ENCODE data around the gene TMEM204.

The TMEM204 gene

DNA sequence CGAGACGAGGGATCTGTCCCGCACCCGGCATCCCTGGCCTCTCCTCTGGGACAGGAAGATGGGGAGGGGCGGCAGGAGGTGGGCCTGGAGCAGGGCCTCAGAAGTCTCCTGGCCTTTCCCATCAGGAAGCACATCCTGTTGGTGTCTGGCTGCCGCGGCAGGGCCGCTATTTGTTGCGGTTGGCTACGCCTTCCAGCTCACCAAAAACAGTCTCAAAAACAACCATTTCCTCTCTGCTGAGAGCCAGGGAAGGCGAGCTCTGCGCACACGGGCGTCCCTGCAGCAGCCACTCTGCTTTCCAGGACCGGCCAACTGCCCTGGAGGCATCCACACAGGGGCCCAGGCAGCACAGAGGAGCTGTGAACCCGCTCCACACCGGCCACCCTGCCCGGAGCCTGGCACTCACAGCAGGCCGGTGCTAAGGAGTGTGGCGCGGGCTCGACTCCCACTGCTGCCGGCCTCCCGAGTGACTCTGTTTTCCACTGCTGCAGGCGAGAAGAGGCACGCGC is at the start of gene TMEM204:
TSS of gene TMEM204 (plus strand) at position 224 of the 509 bp plus-strand sequence. CDS start 610 bp downstream, outside the sequence.
- no peak for DNase-seq (ENCODE audit: low read depth, low spot score)

DNA sequence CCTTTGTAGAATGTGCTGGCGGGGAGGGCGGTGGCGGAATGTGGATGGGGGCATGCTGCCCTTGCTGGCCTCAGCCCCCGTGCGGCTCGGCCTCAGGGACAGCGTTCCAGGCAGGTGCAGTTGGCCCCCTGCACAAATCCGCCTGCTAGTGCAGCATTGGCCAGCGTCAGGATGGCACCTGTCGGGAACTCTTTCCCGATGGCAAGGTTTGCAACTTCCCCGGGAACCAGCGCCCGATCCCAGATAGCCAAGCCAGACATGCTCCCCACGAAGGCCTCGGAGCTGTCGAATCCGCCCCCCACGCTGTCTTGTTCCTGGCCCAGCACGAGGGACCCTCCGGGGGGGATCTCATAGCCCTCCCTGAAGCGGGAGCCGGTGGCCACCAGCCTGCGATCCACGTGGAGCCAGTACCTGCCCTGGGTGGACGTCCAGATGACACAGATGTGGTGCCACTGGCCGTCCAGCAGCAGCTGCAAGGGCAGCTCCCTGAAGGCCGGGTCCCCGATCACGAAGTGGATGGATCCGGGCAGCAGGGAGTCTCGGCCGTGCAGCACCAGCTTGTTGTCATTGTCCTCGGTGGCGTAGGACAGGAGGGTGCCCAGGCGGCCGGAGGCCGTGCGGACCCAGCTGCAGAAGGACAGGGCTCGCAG is 47.5 kb upstream of the TMEM204 start:
- no peak for DNase-seq (ENCODE audit: low read depth, low spot score)

DNA sequence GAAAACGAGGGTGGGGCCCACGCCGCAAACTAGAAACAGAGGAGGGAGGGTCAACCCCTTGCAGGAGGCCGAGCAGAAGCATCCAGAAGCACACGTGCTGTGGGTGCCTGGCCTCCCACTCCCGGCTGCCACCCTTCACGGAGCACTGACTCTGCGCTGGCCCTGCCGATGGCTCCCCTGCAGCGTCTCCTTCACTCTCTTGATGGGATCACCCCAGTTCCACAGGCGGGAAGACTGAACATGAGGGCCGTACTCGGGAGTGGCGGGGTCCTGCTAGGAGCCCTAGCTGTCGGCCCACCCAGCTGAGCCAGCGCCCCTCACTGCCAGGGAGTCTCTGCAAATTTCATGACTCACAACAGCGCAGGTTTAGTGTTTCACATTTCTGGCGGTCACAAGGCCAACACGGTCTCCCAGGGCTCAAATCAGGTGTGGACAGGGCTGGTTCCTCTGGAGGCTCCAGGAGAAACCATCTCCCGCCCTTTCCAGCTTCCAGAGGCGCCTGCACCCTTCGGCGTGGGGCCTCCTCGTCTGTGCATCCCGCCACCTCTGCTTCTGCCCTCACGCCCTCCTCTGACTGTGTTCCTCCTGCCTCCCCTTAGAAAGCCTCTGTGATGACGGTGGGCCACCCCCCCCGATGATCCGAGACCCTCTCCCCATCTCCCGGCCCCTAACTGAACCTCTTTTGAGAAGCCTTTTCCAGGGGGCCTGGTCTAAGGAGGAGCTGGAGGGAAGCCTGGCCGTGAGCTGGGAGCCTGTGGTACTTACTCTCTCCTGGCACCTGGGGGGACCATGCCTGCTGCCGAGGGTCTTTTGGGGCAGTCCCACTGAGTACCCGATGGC is 46.7 kb upstream of the TMEM204 start:
- DNase-seq (ENCODE audit: low read depth, low spot score) = no peak

DNA sequence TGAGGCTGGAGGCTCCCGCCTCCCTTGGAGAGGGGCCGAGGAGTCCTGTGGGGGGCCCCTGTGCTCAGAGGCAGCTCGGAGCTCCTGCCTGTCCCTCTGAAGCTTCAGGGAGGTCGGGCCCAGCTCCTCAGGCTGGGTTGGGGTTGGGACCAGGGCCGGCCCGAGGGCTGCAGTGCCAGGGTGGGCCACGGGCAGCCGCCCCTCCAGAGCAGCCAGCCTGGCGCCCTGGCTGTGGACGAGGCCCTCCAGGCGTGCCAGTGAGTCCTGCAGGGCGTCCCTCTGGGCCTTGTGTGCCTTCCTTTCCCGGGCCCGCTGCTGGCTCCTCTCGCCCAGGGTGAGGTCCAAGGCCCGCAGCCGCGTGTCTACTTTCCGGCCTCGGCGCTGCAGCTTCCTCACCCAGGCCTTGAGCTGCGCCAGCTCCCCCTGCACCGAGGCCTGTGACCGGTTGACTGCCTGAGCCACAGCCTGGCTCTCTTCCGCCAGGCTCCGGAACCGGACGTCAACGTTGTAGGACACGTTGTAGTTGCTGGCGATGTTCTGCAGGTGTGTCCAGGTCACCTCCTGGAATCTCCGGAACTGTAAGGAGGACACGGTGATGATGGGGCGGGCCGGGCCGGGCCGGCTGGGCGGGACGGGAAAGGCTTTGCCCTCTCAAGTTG is 45.9 kb upstream of the TMEM204 start:
- DNase-seq (ENCODE audit: low read depth, low spot score) = no peak

DNA sequence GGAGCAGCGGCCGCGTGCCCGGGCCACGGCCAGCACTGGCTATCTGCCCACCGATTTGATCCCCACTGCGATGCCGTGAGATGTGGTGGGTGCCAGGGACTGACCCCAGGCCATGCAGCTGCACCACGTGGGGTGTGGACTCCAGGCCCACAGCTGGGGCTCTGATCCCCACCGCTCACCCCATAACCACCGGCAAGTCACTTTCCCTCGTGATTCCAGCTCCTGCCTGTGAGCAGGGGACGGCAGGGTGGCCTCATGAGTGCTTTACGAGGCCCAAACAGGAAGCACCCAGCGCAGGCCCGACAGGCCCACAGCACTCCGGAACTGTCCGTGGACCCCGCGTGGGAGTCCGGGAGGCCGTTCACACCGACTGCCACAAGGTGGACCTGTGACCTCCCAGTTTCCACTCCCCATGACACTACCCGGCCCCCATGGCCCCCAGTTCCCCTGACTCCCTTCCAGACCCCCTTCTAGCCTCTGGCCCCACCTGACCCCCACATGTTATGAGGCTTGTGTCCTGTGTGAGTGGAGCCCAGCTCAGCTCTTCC is 45.3 kb upstream of the TMEM204 start:
- no peak for DNase-seq (ENCODE audit: low read depth, low spot score)

DNA sequence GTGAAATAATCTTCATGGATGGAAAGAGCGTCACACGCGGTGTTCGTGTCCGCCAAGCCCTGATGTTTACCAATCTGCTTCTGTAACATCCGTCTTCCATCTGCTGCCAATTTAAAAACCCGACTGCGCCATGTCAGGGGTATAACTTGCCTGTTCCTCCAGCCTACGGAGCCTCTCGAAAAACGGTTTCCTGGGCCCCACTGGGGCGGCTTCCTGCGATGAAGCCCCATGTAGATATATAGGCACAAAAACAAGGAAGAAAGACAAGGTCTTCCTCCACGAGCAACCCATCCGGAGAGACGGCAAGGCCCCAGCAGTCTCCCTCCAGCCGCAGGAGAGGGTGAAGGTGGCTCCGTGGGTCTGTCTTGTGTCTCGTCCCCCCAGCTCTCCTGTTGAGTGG is 44.8 kb upstream of the TMEM204 start, which contains the start of gene PTX4:
TSS of gene PTX4 (minus strand) at position 326 of the 400 bp plus-strand sequence. CDS start at position 291, 35 bp downstream.
- no peak for DNase-seq (ENCODE audit: low read depth, low spot score)

DNA sequence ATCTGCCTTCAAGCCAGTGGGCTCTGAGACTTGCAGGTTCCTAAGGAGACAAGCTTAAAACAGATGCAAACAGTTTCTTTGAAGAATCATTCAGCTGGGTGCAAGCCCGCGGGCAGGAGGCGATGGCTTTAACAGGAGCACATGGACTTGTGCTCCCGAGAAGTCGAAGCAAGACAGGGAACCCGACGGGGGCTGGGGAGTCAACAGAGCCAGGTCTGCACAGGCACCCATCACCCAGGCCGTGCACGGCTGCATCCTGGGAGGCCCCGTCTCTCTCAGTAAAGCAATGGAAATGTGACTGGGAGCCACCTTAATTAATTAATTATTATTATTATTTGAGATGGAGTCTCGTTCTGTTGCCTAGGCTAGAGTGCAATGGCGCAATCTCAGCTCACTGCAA is 44.4 kb upstream of the TMEM204 start:
- no peak for DNase-seq (ENCODE audit: low read depth, low spot score)

DNA sequence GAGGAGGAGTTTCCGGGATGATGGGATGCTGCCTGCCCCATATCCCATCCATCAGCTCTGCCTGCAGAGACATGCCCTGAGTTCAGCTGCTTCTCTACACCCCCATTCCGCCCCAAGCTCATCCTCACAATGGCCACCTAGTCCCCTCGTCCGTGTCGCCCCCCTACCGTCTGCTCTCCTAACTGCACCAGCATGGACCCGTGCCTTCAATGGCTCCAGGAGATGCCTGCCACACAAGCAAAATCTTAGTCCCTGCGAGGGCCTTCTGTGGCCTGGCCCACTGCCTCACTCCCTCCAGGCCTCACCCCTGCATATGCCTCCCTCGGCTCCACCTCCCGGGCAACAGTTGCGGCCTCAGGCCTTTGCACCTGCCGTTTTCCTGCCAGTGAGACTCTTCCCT is 42.1 kb upstream of the TMEM204 start:
- DNase-seq (ENCODE audit: low read depth, low spot score) = no peak

DNA sequence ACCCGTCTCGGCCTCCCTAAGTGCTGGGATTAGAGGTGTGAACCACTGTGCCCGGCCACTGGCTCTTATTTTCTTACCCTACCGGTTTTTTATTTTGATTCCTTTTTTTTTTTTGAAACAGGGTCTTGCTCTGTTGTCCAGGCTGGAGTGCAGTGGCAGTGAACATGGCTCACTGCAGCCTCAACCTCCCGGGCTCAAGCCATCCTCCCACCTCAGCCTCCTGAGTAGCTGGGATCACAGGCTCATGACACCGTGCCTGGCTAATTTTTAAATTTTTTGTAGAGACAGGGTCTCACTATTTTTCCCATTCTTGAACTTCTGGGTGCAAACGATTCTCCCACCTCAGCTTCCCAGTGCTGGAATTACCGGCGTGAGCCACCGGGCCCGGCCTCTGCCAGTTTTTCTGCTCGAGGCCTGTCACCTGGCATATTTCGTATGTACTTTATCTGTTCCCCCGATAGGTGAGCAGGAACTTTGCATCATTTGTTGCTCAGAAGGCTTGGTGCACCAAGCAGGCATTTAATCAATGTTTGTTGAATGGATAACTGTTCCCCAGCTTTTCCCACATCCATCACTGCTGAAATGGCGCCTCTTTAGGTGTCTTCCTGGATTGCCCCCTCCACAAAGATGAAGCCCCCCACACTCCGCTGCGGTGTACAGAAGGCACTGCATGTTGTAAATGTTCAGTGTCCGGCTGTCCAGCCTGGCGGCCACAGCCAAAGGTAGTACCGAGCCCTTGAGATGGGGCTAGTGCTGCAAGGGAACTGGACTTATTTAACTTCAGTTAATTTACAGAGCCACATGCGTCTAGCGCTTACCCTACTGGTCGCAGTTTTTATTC is 41.2 kb upstream of the TMEM204 start:
- no peak for DNase-seq (ENCODE audit: low read depth, low spot score)

DNA sequence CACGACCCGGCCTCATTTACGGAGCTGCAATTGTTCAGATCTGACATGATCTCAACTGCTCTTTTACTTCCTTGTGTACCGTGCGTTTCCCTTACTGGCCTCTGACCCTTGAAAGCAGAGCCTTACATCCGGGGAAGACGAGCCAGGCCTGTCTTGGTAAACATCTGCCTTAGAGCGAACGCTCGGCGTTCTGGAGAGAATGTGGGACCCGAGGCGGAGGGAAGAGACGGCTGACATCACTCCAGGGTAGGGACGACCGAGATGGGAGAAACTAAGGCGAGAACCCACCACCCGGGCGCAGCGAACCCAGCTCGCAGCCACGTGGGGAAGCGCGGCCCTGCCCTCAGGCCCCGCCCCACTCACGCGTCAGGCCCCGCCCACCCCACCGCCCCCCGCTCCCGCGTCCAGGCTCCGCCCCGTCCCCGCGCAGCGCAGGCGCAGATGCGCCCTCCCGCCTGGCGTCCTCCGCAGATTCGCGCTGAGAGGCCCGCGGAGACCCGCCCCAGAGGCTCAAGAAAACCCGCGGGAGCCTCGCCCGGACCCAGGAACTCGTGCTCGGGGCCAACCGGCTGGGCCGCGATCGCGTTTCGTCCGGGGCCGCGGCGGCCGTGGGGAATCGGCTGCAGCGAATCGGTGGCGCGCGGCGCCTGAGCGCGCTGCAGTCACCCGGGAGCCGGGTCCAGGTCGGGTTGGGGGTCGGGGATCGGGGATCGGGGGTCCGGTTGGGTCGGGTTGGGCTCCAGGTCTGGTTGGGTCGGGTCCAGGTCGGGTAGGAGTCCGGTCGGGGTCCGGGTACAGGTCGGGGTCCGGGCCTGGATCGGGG is 40.3 kb upstream of the TMEM204 start, which contains the start of gene TELO2:
TSS of gene TELO2 (plus strand) at position 438 of the 823 bp plus-strand sequence. CDS start 922 bp downstream, outside the sequence.
- peak; percentile 40 for DNase-seq (ENCODE audit: low read depth, low spot score)

DNA sequence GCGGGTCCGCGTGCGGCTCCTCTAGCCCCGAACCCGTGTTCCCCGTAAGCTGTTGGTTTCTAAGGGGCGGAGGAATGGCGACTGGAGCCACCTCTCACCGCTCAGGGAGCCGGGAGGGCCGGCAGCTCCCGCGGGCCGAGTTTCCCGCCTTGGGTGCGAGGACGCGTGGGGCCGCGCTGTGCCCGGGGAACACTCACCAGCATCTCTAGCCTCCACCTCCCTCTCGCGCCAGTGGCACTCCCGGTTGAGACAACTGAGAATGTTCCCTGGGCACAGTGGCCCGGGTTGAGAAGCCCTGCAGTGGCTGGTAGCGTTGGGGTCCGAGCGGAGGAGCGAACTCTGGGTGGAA is 39.7 kb upstream of the TMEM204 start:
- DNase-seq (ENCODE audit: low read depth, low spot score) = no peak

DNA sequence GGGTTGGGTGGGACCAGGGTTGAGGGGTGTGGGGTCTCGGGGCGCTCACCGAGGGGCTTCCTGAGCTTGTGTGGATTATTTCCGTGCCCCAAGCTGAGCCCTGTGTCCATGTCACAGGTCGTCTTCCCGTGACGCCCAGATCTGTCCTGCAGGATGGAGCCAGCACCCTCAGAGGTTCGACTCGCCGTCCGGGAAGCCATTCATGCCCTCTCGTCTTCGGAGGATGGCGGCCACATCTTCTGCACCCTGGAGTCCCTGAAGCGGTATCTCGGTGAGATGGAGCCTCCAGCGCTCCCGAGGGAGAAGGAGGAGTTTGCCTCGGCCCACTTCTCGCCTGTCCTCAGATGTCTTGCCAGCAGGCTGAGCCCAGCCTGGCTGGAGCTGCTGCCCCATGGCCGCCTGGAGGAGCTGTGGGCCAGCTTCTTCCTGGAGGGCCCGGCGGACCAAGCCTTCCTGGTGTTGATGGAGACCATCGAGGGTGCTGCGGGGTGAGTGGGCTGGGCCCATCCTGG is 39.3 kb upstream of the TMEM204 start:
- peak; percentile 44 for DNase-seq (ENCODE audit: low read depth, low spot score)

DNA sequence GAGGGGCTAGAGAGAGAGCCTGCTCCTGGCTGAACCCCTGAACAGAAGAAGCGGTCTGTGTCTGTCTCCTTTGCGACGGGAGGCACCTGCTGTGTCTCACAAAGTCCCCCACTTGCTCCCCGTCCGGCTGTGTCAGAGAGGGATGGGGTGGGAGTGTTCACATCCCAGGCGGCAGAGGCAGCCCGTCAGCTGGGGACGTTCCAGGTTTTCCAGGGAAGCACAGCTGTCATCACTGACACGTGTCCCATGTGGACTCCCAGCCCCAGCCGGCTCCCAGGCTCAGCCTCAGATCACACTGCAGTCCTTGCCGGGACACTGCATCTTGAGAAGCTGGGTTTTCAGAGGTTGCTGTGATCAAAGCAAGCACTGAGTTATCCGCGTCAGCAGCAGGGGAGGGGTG is 38.8 kb upstream of the TMEM204 start:
- DNase-seq (ENCODE audit: low read depth, low spot score) = no peak

DNA sequence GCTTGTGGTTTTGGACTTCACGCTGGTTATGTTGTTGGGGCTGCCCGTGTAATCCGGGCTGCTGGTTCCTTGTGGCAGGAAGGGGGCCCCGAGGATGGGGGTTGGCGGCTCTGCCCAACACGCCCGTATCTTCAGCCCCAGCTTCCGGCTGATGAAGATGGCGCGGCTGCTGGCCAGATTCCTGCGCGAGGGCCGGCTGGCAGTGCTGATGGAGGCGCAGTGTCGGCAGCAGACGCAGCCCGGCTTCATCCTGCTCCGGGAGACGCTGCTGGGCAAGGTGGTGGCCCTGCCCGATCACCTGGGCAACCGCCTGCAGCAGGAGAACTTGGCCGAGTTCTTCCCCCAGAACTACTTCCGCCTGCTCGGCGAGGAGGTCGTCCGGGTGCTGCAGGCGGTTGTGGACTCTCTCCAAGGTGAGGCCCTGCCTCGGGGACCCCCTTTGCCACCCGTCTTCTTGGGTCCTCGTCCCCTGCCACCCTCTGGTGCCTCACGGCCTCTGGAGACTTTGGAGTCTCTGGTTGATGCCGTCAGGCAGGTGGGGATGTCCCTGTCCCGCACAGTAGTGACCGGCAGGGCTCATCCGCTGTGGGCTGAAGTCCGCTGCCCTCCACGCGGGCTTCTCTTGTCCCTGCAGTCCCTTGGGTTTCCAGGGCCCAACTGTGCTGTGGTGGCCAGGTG is 38.1 kb upstream of the TMEM204 start:
- DNase-seq (ENCODE audit: low read depth, low spot score) = no peak

DNA sequence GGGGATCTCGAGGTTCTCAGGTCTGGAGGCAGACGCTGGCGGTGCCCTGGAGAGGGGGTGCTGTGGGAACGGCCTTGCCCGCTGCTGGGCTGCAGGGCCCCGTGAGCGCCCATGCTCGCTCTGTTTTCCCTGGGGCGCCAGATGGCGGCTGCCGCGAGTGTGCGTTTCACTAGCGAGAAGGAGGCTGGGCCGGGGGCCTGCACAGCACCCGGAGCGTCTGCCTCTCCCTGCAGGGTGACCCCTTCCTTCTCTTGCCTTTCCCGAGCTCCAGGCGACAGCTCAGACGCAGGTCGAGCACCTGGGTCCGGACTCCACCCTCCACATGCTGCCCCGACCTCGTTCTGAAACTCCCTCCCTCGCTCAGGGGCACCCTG is 37.6 kb upstream of the TMEM204 start:
- no peak for DNase-seq (ENCODE audit: low read depth, low spot score)

DNA sequence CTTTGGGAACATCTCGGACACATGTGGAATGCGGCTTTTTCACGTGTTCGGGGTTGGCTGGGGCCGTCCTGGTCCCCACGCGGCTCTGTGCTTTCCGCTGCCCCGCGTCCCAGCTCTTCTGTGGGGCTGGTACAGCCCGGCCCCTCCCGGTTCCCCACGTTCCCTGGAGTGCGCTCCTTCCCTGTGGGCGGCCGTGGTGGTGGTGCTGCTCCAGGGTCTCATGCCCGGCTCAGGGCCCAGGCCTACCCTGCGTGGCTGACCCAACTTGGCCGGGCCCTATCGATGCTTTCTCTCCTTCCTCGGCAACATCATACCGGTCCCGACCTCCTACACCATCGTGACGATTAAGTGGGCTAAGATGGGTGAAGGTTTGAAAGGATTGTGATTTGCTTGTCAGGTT is 37.0 kb upstream of the TMEM204 start:
- DNase-seq (ENCODE audit: low read depth, low spot score) = no peak

DNA sequence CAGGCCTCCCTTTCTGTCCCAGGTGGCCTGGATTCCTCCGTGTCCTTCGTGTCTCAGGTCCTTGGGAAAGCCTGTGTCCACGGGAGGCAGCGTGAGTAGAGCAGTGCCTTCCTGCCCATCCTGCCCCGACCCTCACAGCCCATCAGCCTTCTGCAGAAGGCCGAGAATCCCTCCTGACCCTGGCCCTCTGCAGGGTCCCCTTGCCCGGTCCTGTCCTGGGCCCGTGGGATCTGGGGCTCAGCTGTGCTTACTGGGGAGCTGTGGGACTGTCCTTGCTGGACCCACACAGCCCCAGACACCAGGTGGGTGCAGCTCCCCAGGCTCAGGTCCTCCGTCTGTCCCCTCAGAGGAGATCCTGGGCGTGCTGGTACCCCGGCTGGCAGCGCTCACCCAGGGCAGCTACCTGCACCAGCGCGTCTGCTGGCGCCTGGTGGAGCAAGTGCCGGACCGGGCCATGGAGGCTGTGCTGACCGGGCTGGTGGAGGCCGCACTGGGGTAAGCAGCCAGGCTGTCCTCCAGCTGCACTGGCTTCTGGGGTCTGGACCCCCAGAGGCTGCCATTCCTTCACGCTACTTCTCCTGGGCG is 36.4 kb upstream of the TMEM204 start:
- no peak for DNase-seq (ENCODE audit: low read depth, low spot score)

DNA sequence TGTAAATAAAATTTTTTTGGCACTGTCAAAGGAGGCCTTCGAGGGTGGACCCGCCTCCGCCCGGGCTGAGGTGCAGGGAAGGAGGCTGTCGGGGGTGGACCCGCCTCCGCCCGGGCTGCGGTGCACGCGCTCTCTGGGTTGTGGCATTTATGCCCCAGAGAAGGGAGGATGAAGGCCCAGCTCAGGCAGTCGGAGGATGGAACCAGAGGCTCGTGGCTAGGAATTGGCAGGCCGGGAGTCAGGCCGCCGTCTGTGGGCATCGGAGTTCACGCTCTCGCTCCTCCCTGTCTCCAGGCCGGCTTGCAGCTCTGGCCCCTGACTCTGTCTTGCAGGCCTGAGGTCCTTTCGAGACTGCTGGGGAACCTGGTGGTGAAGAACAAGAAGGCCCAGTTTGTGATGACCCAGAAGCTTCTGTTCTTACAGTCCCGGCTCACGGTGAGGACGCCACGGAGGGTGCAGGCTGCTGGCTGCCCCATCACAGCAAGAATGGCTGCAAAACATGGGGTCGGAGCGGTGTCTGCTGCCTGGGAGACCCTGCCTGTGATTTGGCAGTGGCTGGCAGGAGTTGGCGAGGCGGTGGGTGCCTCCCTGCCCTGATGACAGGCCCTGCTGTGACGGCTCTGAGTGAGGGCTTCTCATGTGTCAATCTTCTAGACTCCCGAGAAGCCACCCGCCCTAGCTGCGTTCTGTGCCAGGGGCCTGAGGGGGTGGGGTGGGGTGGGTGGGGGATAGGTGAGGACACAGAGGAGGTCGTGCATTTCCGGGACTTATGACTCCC is 34.4 kb upstream of the TMEM204 start:
- no peak for DNase-seq (ENCODE audit: low read depth, low spot score)
